Fibroblast of the aortic adventitia (primary cell): ENCODE data around the gene RECQL. TPM values are rescaled to one million over a fixed set of nuclear protein-coding genes. Genes with fewer than 3 reads are reported as not detected.
"Not testable (repeated sequence)": the region's sequence is repeated elsewhere in the genome, so short reads cannot be mapped to it uniquely, and the experiment has no call there.

Experiments
- DNase-seq: peaks from one replicate; pipeline ENCODE4 v3.0.0-alpha.2; 2010; ENCODE audit warnings: low read depth
- H3K4me3 ChIP-seq: 2 replicates; pipeline ENCODE4 v1.5.1; 2011; ENCODE audit warnings: low read depth, mild to moderate bottlenecking, control low read depth, low read length, moderate library complexity
- total RNA-seq: library from RNA; depleted of rRNA; stranded (reverse); fragments of >200 nt; gene quantifications from 2 replicates; pipeline ENCODE4 v1.2.3, GENCODE V29; 2012; ENCODE audit warnings: low replicate concordance
- TF ChIP-seq, protein P1 (sequence below): IDR thresholded peaks from 2 replicates; pipeline ENCODE4 v1.5.1; 2011; ENCODE audit warnings: mild to moderate bottlenecking, low read length, control low read depth, inconsistent platforms; ENCODE audit not compliant: insufficient read depth

Gene RECQL
- total RNA-seq, 1 donor: 114 TPM

DNA sequence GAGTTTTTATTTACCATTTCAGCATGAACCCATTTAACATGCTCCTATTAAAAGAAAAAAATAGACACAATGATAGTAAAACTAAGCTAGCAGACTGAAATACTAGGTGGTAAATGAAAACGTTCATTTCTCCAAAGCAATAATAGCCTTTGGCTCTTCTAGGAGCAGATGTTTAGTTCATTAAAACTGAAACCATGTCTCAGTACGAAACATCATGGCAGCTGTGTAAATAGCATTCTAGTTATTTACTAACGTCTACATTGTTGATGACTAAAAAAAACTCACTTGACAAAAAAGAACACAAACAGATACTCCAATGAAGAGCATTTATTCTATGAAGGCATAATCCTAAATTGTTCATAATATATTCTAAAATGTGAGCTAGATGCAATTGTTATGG is 17.9 kb downstream of the RECQL start:
- no peak for DNase-seq
- no peak overlapping the region for H3K4me3 ChIP-seq
- TF ChIP-seq, protein P1, sequence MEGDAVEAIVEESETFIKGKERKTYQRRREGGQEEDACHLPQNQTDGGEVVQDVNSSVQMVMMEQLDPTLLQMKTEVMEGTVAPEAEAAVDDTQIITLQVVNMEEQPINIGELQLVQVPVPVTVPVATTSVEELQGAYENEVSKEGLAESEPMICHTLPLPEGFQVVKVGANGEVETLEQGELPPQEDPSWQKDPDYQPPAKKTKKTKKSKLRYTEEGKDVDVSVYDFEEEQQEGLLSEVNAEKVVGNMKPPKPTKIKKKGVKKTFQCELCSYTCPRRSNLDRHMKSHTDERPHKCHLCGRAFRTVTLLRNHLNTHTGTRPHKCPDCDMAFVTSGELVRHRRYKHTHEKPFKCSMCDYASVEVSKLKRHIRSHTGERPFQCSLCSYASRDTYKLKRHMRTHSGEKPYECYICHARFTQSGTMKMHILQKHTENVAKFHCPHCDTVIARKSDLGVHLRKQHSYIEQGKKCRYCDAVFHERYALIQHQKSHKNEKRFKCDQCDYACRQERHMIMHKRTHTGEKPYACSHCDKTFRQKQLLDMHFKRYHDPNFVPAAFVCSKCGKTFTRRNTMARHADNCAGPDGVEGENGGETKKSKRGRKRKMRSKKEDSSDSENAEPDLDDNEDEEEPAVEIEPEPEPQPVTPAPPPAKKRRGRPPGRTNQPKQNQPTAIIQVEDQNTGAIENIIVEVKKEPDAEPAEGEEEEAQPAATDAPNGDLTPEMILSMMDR: no peak

DNA sequence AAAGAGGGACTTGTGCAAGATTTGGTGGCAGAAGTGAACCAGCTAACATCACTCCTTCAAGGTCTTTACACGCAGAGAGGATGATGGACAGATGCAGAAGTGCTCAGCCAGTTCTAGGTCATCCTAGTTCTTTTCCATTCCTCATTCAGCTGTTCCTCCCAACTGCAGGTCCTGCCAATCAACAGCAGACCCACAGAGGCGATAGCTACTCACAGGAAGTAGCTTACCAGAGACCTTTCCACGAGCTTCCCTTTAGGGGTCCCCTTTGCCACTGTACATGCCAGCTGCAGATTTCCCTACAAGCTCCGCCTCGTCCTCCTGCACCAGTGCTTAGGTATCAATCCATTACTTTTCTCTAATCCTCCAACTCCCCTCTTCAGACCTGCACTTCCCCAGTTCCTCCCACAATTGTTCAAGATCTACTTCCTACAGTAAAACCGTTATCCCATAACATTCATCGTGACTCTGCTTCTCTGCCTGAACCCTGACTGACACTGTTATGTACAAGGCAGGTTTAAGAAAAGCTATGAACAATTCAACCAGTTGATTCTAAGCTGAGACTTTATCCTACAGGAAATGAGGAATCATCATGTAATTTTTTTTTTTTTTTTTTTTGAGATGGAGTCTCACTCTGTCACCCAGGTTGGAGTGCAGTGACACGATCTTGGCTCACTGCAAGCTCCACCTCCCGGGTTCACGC is 22.5 kb downstream of the RECQL start:
- TF ChIP-seq, protein P1: no peak
- H3K4me3 ChIP-seq: no peak overlapping the region
- DNase-seq: no peak

DNA sequence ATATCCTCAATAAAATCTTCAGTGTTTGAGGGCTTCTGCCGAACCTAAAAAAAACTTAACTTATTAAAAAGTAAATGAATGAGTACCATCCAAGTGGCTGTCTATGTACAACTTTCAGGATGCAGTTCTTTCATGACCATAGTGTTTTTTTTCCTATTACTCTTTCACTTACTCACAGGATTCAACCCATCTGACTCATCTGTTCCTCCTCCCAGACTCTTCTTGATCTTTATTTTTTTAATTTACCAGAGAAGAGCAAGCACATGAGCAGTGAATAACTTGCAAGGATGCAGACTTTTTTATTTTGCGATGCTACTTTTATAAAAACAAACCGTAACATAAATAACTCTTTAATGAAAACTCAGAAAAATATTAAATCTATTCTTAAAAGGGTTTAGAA is 24.5 kb downstream of the RECQL start:
- DNase-seq: peak; percentile 37
- H3K4me3 ChIP-seq: no peak overlapping the region
- TF ChIP-seq, protein P1: no peak

DNA sequence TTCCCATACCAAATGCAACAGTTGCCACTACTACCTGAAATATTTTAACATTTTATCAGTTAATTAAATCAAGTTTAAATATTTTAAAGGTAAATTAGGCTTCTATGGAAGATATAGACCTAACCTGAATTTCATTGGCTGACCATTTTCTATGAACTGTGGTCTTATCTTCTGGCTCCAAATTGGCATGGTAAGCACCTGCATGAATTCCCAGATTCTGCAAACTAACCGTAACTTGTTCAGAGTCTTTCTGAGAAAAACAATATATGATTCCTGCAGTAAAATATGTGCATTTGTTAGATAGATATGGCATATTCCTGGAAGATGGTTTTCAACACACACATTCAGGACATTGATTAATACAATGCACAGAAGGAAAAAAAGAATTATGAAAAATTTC is 25.9 kb downstream of the RECQL start:
- H3K4me3 ChIP-seq: no peak overlapping the region
- TF ChIP-seq, protein P1: no peak
- DNase-seq: no peak

DNA sequence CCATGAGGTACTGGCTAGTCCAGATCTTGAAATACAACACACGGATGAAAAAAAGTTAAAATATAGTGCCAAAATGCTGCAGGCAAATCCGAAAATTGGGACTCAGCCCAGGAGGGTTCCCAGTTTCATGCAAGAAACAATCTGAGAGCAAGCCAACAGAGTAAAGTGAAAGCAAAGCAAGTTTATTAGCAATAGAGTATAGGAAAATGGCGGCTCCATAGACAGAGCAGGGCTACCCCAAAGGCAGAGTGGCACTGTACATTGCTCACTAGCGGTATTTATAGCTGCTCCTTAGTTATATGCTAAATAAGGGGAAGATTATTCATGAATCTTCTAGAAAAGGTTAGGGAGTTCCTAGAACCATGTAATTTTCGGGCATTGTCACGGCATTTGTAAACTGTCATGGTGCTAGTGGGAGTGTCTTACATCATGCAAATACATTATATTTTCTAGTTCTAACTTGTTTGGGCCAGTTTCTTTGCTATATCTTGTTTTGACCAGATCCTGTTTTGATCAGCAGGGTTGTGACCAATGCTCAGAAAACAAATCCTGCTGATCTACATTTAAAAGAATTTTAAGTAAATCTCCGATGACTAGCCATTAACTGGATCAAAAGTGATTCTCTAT is 29.1 kb downstream of the RECQL start:
- TF ChIP-seq, protein P1: no peak
- H3K4me3 ChIP-seq: no peak overlapping the region

DNA sequence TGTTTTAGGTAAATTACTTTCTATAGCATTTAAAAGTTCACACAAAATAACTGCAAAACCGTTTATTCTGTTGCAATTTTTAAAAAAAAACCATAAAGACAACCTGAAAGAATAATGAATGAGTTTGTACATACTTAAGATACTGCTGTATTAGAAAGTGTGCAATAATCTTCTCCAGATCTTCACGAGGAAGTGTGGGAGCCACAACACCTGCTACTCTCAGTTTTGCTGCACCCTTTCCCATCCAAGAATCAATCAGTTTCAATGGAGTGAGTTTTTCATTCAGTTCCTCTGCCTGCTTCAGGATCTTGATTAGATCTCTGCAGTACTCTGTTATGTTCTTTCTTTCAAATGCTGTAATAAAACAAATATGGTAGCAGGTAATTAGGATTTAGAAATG is 30.1 kb downstream of the RECQL start:
- DNase-seq: no peak
- no peak overlapping the region for H3K4me3 ChIP-seq
- TF ChIP-seq, protein P1: no peak

More for the DNA sequence above, 29.1 kb downstream of the RECQL start:
- peak; percentile 22 for DNase-seq

DNA sequence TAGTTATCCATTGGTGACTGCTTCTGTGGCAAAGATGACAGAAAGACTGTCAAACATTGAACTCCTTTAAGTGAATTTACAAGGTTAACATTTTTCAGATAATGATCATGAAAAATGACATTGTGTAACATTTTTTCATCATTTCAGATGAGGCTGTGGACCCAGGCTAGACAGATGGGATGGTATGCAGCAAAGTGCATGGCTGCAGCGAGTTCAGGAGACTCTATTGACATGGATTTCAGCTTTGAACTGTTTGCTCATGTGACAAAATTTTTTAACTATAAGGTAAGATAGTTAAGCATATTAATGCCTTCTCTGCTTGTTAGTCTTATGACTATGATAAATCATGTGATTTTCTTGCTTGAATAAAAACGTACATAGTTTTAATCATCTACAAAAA is 34.1 kb downstream of the RECQL start:
- not testable (repeated sequence) for DNase-seq, H3K4me3 ChIP-seq
